Stimulated activated CD8-positive, alpha-beta memory T cell treated with anti-CD3 and anti-CD28 coated beads, Interleukin-12 subunit alpha, Interleukin-12 subunit beta, amount 100 ng/mL, for 24 hours (primary cell): ENCODE results near the gene PAQR5.
"Not testable (repeated sequence)": the region's sequence is repeated elsewhere in the genome, so short reads cannot be mapped to it uniquely, and the experiment has no call there.

ENCODE experiments used
- DNase-seq: peaks from one replicate; pipeline ENCODE4 v3.0.0-alpha.2; 2020; ENCODE audit errors: extremely low read depth

Gene PAQR5, protein sequence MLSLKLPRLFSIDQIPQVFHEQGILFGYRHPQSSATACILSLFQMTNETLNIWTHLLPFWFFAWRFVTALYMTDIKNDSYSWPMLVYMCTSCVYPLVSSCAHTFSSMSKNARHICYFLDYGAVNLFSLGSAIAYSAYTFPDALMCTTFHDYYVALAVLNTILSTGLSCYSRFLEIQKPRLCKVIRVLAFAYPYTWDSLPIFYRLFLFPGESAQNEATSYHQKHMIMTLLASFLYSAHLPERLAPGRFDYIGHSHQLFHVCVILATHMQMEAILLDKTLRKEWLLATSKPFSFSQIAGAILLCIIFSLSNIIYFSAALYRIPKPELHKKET

GRCh38 chr15:69298697-69299441, at the start of gene PAQR5:
TSS of gene PAQR5 (plus strand) at chr15:69298912. CDS start at chr15:69360081, 61,169 bp downstream.
- DNase-seq, result no peak

GRCh38 chr15:69253156-69253555, 45.6 kb upstream of the PAQR5 start:
- DNase-seq, result no peak

DNA sequence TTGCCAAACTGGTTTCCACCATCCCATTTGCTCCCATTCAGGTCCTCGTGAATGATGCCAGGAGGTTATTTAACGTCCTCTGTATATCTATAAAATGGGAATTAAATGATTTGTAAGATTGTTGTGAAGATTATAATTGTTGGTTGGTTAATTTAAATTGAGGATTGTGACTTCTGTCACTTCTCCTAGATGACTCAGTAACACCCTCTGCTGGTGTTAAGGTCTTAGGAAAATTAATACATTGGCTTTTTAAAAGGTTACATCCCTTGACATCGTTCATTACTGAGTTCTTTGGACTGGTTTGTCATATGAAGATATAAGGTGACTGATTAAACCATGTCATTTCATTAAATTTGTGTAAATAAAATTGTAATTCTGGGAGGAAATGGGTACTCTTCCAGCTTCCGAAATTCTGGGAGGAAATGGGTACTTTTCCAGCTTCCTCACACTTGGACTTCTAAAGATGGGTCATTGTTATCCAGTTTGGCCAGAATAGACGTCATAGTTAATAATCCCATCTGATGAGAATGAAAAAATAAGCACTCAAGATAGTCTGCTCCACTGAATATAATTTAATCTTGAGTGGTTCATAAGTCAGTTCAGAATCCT, 33.3 kb upstream of the PAQR5 start:
- no peak for DNase-seq

DNA sequence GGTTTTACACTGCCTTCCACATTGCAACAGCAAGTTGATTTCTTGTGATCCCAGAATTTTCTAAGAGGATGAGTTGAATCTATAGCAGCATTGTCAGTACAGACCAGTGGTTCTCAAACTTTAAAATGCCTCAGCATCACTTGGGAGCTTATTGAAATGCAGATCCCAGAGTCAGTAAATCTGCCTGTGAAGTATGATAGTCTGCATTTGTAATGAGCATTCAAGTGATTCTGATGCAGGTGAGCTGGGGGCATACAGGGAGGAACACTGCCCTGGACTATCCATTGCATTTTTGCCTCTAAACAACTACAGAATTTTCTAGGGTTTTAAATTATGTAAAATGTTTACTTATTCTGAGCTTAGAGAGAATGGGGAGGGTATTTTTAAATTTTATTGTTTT, 27.5 kb upstream of the PAQR5 start:
- no peak for DNase-seq

GRCh38 chr15:69272139-69272538, 26.6 kb upstream of the PAQR5 start:
- DNase-seq, result no peak

DNA sequence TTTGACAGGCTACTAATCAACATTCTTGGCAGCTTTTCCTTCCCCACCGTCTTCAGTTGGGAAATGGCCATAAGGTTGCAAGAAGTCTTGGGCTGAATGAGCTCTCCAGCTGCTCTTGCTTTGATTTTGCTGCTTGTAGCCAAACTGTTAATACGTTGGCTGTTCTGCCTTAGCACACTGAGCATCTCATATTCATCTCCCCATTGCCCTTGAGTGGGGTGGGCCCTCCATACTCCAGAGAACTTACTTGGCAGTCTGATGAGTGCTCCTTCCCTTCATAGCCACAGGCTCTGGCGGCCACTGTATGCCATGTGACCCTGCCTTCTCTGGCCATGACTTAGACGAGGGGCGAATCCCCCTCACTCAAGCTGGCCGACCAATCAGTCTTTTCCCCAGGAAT, 25.8 kb upstream of the PAQR5 start:
- DNase-seq, result no peak

DNA sequence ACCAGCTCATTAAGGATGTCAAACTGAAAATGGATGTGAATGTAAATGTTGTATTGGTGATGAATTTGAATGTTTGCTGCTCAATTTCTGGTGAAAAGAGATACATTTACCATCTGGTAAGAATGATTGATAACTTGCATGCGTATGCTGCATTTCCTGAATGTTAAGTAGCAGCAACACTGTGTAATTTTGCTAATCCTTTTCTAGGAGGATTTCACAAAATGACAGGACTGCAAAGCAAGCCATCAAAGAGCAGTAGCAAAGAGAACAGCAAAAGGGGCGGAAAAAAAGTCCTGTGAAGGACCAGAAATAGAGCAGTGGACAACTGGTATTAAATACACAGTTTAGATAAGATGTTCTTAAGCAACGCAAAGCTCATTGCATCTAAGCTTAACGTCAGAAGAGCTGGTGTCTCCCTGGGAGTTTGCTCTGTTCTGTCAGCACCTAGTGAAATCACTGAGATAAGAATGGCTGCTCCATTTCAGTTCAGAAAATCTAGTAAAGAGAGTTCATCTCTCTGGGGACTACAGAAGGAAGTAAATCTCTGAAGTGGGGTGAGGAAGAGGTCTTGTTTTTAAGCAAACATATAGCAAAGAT, 23.5 kb upstream of the PAQR5 start:
- DNase-seq, result no peak

GRCh38 chr15:69275933-69276560, 22.7 kb upstream of the PAQR5 start:
- DNase-seq, result no peak

DNA sequence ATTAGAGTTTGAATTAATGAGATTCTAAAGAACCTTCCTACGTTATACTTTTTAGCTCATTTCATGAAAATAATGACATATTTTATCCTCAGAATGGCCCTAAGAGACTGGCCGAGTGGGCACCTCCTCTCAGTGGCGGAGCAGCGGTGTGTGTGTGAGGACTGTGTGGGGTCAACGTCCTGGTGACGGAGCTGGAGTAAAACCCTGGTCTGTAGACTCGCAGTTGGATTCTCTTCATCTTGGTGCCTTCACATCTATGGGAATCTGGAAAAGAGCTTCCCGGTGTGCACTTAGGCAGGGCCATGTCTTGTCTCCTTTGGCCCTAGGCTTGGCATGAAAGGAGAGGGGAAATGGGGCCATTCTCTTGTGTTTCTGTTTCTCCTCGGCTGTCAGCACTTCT, 21.4 kb upstream of the PAQR5 start:
- no peak for DNase-seq

GRCh38 chr15:69279636-69280035, 19.1 kb upstream of the PAQR5 start:
- DNase-seq, result no peak

- DNase-seq, result no peak
Observed at GRCh38 chr15:69280783-69281182, 17.9 kb upstream of the PAQR5 start.

GRCh38 chr15:69282104-69282743, 16.5 kb upstream of the PAQR5 start:
- no peak for DNase-seq

- DNase-seq, result no peak
Observed at GRCh38 chr15:69285834-69286233, 12.9 kb upstream of the PAQR5 start.

DNA sequence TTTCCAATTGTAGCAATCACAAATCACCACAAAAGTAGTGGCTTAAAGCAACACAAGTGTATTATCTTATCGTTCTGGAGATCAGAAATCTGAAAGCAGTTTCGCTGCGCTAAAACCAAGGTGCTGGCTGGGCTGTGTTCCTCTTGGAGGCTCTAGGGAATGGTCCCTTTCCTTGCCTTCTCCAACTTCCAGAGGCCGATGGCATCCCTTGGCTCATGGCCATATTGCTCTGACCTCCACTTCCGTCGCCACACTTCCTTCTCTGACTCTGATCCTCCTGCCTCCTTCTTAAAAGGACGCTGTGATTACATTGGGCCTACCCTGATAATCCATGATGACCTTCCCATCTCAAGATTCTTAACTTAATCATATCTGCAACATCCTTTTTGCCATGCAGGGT, 10.7 kb upstream of the PAQR5 start:
- no peak for DNase-seq

GRCh38 chr15:69288531-69289341, 10.0 kb upstream of the PAQR5 start:
- DNase-seq, result no peak

DNA sequence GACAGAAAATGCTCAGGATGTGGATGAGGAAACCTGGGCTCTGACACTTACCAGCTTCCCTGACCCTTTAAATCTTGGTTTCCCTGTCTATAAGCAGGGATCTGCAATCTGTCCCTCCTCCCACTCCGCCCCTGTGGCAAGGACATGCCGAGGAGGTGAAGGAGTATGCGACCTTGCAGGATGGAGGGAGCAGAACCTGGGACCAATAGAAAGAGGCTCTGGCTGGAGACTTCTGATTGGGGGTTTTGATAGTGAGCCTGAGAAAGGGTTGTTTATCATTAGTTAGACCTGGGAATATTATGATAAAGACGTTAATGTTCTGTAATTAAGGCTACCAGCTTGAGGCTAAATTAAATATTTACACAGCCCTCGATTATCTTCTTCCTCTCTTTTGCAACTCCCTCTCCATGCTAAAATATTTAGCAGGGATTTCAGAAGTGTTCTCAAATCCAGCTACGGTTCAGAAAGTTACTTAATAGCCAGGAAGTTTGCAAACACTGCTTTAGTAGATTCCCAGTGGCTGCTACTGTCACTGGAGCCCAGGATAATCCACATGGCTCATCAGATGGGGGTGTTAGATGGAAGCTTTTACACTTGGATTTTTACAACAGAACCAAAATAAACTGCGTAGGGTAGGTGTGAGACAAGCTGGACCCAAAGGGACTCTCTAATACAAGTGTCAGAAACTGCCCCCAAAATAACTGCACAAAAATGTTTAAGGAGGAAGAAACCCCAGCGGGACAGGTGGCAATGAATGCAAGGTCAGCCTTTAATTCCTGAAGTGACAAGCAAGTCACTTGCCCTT, 9.2 kb upstream of the PAQR5 start:
- no peak for DNase-seq

DNA sequence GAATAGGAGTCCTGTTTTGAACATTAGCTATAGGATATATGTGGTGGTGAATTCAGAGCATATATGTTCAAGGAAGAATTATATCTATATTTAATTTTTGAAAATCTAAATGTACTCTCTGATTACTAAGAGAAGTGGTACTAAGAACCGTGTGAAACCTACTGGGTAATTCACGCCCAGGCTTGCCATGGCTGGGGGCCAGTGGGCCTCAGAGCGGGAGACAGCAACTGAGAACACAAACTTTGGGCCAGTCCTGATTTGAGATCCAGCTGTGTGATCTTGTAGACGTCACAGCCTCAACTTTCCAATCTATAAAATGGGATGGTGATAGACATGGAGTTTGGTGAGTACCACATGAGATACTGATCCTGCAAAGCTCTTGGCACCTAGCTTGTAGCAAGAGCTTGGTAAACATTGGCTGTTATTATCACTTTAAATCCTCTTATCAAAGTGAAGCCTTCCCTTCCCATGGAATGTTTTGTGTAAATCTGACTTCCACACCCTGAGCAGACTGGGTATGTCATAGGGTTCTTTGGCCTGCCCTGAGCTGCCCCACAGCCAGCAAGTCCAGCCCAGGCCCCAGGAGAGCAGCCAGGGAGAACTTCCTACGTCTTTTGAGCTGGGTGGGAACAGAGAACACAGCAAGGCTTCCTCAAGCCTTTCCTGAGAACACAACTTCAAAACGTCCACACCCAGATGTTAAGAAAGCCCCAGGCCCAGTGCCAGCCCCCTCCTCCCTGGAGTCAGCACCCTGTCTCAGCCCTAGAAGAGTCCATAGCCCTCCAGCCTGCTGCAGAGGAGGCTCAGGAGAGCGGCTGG, 8.2 kb upstream of the PAQR5 start:
- no peak for DNase-seq

DNA sequence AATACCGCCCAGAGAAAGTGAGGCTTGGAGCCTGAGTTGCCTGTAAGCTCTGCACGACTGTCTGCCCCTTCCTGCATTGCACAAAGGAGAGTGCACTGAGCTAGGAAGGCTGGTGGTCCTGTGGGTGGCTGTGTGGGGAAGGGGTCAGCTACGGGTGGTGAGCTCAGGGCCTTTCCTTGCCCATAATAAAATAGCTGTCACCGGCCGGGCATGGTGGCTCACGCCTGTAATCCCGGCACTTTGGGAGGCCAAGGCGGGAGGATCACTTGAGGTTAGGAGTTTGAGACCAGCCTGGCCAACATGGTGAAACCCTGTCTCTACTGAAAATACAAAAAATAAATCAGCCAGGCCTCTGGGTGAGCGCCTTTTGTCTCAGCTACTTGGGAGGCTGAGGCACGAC, 7.1 kb upstream of the PAQR5 start:
- DNase-seq, result not testable (repeated sequence)

- DNase-seq, result no peak
Observed at GRCh38 chr15:69292826-69293420, 5.8 kb upstream of the PAQR5 start.
